HG03139 (cell line): ENCODE data around the gene XRN2.
"Not testable (repeated sequence)": the region's sequence is repeated elsewhere in the genome, so short reads cannot be mapped to it uniquely, and the experiment has no call there.

Source experiments
- ATAC-seq: cut with Tn5 transposase; IDR thresholded peaks from one replicate; pipeline ENCODE4 v1.9.1; 2021; ENCODE audit not compliant: unreplicated experiment

XRN2 gene

DNA sequence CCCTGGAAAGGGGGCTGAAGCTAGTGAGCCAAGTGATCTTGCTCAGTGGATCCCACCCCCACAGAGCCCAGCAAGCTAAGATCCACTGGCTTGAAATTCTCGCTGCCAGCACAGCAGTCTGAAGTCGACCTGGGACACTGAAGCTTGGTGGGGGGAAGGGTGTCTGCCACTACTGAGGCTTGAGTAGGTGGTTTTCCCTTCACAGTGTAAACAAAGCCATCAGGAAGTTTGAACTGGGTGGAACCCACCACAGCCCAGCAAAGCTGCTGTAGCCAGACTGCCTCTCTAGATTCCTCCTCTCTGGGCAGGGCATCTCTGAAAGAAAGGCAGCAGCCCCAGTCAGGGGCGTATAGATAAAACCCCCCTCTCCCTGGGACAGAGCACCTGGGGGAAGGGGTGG, 110.9 kb downstream of the XRN2 start:
- ATAC-seq, result not testable (repeated sequence)

DNA sequence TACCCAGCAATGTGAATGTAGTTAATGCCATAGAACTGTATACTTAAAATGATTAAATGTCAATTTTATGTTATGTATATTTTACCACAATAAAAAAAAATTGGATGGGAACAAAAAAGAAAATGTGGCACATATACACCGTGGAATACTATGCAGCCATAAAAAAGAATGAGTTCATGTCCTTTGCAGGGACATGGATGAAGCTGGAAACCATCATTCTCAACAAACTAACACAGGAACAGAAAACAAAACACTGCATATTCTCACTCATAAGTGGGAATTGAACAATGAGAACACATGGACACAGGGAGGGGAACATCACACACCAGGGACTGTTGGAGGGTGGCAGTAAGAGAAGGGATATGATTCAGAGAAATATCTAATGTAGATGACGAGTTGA, 116.0 kb downstream of the XRN2 start:
- not testable (repeated sequence) for ATAC-seq

DNA sequence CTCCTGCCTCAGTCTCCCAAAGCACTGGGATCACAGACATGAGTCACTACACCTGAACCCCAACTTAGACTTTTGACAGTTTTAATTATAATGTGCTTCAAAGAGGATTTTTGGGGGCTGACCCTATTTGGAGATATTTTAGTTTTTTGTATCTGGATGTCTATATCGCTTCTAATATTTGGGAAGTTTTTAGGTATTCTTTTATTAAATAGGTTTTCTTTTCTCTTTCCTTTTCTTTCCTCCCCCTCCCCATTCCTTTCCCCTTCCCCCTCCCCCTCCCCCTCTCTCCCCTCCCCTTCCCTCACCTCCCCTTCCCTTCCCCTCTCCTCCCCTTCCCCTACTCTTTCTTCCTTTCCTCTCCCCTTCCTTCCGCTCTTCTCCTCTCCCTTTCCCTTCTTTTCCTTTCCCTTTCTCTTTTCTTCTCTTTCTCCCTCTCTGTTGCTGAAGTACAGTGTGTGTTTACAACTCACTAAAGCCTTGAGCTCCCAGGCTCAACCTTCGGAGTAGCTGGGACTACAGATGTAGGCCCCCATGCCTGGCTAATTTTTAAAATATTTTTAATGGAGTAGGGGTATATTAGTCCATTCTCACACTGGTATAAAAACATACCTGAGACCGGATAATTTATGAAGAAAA, 118.6 kb downstream of the XRN2 start:
- ATAC-seq, result no peak

DNA sequence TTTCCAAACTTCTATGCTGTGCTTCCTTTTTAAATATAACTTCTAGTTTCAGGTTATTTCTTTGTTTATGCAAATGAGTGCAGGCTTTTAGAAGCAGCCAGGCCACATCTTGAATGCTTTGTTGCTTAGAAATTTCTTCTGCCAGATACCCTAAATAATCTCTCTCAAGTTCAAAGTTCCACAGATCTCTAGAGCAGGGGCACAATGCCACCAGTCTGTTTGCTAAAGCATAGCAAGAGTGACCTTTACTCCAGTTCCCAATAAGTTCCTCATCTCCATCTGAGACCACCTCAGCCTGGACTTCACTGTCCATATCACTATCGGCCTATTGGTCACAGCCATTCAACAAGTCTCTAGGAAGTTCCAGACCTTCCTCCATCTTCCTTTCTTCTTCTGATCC, 120.6 kb downstream of the XRN2 start:
- not testable (repeated sequence) for ATAC-seq

DNA sequence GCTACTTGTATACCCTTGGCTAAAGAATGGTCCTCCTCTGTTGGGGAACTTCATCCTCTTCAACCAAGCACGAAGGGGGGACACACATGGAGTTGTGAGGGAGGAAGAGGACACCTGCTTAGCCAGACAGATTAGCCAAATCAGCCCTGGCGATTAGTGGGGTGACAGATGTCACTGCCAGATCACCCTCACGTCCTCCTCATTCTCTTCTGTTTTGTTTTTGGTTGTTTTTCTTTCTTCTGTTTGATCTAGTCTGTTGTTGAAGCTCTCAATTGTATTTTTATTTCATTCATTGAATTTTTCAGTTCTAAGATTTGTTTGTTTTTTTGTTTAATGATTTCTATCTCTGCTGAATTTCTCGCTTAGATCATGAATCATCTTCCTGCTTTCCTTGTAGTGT, 121.7 kb downstream of the XRN2 start:
- no peak for ATAC-seq

DNA sequence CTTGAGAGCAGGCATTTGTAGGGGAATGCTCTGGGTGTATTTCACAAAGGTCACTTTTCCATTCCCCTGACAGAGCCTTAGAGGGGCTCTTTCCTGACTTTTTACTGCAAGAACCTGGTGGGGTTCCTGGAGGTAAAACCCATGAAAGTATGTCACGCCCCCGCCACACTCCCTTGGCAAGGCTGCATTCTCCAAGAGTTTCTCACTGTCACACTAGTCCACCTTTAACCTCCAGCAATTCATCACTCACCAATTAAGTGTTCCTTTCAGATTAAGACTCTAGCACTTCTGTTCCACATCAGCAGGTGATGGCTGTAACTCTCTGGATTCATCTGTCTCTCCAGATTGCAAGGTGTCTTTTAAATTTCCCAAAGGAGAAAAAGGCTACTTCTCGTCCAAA, 126.9 kb downstream of the XRN2 start:
- no peak for ATAC-seq

DNA sequence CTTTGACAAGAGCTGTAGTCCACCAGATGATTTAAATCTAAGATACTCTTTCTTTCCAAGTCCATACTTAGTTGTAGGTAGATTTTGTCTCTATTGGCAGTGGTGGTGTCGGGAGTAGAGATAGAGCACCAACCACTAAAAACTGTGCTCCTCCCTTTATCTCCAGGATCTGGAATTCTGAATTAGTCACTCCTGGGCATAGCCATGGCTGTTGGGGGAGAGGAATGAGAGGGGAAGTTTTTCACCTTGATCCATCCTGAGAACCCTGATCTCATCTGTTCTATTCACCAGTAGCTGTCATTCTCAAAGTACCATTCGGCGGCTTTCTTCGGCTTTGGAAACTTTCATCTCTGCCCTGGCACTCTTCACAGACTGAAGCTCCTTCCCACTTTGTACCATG, 129.8 kb downstream of the XRN2 start:
- no peak for ATAC-seq

DNA sequence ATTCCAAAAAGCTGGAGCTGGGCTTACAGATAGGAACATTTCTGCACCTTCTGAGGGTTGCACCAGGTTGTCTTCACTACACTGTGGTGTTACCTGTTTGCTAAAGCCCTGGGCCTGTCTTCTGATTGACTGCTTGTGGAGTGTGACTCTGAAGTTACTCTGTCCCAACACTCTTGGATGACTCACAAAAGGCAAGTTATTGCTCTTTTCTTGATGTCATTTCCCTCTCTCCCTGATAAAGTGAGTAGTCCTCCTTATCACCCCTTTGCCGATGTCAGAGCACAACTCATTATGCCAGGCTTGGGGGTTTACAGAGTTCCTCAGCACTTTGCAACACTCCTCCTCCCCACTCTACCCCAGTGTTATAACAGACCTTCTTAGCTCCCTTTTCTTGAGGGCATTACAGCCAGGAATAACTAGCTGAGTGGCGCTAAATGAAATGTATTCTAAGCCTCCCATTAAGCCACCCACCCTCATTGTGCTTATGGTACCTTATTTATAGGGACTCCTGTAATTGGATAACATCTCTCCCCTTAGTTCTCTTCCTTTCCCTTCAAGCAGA, 130.3 kb downstream of the XRN2 start:
- no peak for ATAC-seq

DNA sequence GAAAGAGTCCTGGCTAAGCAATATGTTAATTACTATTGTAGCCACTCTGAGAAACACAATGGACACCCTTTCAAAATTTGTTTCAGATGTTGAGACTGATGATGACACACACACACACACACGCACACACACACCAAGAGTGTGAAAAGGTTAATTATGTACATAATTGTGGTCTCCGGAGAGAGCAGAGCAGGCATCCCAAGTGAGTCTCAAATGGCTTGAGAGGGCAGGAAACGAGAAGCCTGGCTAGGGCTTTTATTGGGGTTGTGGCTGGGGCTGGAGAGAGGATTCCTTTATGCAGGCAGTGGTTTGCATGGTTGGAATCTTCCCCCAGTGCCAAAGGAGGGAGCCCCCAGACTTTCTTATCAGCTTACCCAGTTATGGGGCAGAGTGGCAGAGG, 132.4 kb downstream of the XRN2 start:
- ATAC-seq, result no peak

DNA sequence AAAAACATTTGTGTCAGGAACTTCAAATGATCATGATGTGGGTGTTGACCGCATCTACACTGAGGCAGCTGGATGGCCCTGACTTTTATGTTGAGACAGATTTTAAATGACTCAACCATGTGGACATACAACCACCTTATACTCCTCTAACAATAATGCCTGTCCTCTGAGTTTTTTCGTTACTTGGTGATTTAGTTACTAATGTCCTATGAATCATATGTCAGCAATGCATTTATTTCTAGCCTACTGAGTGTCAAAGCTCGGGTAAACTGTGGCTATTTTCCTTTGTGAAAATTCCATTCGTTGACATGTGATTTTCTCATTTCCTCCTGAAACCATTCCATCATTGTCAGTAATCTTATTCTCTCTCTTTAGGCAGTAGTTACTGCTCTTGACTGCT, 133.1 kb downstream of the XRN2 start:
- ATAC-seq, result no peak

DNA sequence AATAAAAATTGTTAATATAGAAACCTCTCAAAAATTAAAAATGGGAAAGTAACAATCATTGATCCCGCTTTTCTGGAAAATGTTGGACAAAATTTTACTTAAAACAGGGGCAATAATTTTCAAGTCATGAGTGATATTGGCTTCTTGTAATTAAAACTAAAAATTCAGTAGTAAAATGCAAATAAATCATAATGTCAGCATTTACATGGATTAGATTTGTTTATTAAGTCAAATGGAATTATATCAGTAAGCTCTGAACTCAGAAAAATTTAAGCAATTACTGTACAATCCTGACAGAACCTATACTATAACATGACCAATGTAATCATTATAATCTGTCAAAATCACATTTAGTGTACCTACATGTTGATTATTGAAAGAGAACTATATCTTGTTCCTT, 134.1 kb downstream of the XRN2 start:
- no peak for ATAC-seq

DNA sequence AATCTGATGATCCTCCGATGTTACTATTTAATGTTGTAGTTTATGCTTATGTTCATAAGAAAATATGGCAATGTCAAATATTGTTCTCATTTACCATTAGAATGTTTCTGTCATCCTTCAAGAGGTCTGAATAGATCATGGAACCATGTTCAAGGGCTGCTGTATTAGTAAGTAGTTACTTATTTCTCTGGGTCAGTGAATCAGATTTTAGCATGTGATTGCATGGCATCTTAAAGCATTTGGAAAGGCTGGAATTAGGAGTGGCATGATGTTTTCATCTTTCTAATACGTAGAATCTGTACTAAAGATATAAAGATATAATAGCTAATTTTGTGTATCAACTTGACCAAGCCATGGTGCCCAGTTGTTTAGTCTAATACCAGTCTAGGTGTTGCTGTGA, 134.7 kb downstream of the XRN2 start:
- ATAC-seq, result no peak
